ENCODE measurements around the gene PCDH15.

PCDH15 gene

DNA sequence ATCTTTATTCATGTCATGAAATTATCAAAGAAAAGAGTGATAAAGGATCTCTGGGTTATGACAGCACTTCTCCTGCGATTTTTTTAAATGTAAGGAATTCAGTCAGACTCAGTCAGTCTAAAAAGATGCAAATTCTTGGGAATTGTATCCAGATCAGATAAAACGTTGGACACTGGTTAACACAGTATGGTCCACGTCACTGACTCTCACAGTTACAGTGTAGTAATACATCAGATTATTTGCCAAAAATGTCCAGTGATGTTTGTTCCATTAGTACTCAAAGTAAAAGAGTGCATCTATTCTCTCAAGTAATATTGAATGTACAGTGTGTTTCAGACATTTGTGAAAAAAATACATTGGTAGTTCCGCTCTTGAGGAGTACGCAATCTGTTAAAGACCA is 224.5 kb downstream of the PCDH15 start:
- ChIA-PET CTCF (interaction anchor here (0.6 kb wide), 1 partner anchor 9 kb away, joined by 3 read pairs; no protein-coding TSS in a partner anchor), POLR2A (no interaction called here)
- DNase-seq (ENCODE audit: extremely low spot score), result no peak
- TF ChIP-seq ZNF384 (IDR thresholded peaks at IDR 0.05) (no peak), FOXM1 (IDR thresholded peaks at IDR 0.05; ENCODE audit: borderline replicate concordance) (no peak), L3MBTL2 (conservative IDR thresholded peaks at IDR 0.05) (no peak), ELF4 (IDR thresholded peaks at IDR 0.05) (no peak), PKNOX1 (IDR thresholded peaks at IDR 0.05) (no peak), SP1 (IDR thresholded peaks at IDR 0.05) (no peak), FOXA1 (IDR thresholded peaks at IDR 0.05) (no peak), ARNT (IDR thresholded peaks at IDR 0.05) (no peak), LEF1 (IDR thresholded peaks at IDR 0.05; ENCODE audit: borderline replicate concordance) (no peak), BHLHE40 (IDR thresholded peaks at IDR 0.05; ENCODE audit: borderline replicate concordance) (no peak), NFRKB (IDR thresholded peaks at IDR 0.05) (no peak), TARDBP (IDR thresholded peaks at IDR 0.05) (no peak), FOXK2 (IDR thresholded peaks at IDR 0.05) (no peak)

DNA sequence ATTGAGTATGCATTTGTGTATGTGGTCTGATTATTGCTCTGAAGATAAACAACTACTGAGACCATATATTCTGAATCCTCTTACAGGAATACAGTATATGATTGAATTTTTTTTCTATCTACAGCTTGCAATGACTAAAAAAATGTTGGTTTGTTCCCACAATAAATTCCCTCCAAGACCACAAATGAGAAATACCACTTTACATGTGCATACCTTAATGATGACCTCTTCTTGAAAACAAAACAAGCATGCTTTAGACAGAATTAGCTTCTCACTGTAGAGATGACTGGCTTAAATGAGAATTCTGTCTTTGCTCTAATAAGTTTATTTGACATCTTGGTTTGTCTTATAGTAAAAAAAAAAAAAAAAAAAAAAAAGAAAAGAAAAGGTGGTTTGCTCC is 241.5 kb downstream of the PCDH15 start:
- ChIA-PET CTCF (no interaction called here), POLR2A (no interaction called here)
- DNase-seq (ENCODE audit: extremely low spot score), result no peak
- TF ChIP-seq SP1 (IDR thresholded peaks at IDR 0.05) (no peak), ZNF384 (IDR thresholded peaks at IDR 0.05) (no peak), TARDBP (IDR thresholded peaks at IDR 0.05) (no peak), L3MBTL2 (conservative IDR thresholded peaks at IDR 0.05) (no peak), NFRKB (IDR thresholded peaks at IDR 0.05) (no peak), SUZ12 (IDR thresholded peaks at IDR 0.05) (no peak), ELF4 (IDR thresholded peaks at IDR 0.05) (no peak), LEF1 (IDR thresholded peaks at IDR 0.05; ENCODE audit: borderline replicate concordance) (no peak), BHLHE40 (IDR thresholded peaks at IDR 0.05; ENCODE audit: borderline replicate concordance) (no peak), FOXK2 (IDR thresholded peaks at IDR 0.05) (no peak), PKNOX1 (IDR thresholded peaks at IDR 0.05) (no peak), CTBP1 (IDR thresholded peaks at IDR 0.05; ENCODE audit: borderline replicate concordance) (no peak), ARNT (IDR thresholded peaks at IDR 0.05) (no peak), HDGF (IDR thresholded peaks at IDR 0.05; ENCODE audit: borderline replicate concordance) (no peak), FOXA1 (IDR thresholded peaks at IDR 0.05) (no peak), FOXM1 (IDR thresholded peaks at IDR 0.05; ENCODE audit: borderline replicate concordance) (no peak)

GRCh38 chr10:54554028-54554427 is 247.0 kb downstream of the PCDH15 start:
- TF ChIP-seq ZNF384 (IDR thresholded peaks at IDR 0.05) (no peak), ELF4 (IDR thresholded peaks at IDR 0.05) (no peak), SUZ12 (IDR thresholded peaks at IDR 0.05) (no peak), HDGF (IDR thresholded peaks at IDR 0.05; ENCODE audit: borderline replicate concordance) (no peak), NFRKB (IDR thresholded peaks at IDR 0.05) (no peak), TARDBP (IDR thresholded peaks at IDR 0.05) (no peak)
- ChIA-PET CTCF (no interaction called here), POLR2A (no interaction called here)
- no peak for DNase-seq (ENCODE audit: extremely low spot score)

- no peak for DNase-seq (ENCODE audit: extremely low spot score)
- no peak for TF ChIP-seq PKNOX1 (IDR thresholded peaks at IDR 0.05)
- POLR2A ChIA-PET, result no interaction called here
- CTCF ChIA-PET, result no interaction called here
Measured at GRCh38 chr10:54550016-54550415, 251.0 kb downstream of the PCDH15 start.

- ChIA-PET POLR2A (no interaction called here), CTCF (no interaction called here)
- no peak for DNase-seq (ENCODE audit: extremely low spot score)
- TF ChIP-seq ELF4 (IDR thresholded peaks at IDR 0.05) (no peak), BHLHE40 (IDR thresholded peaks at IDR 0.05; ENCODE audit: borderline replicate concordance) (no peak), L3MBTL2 (conservative IDR thresholded peaks at IDR 0.05) (no peak), CTBP1 (IDR thresholded peaks at IDR 0.05; ENCODE audit: borderline replicate concordance) (no peak), HDGF (IDR thresholded peaks at IDR 0.05; ENCODE audit: borderline replicate concordance) (no peak), ZNF384 (IDR thresholded peaks at IDR 0.05) (no peak), NFRKB (IDR thresholded peaks at IDR 0.05) (no peak), TARDBP (IDR thresholded peaks at IDR 0.05) (no peak), FOXK2 (IDR thresholded peaks at IDR 0.05) (no peak), ARNT (IDR thresholded peaks at IDR 0.05) (no peak), LEF1 (IDR thresholded peaks at IDR 0.05; ENCODE audit: borderline replicate concordance) (no peak), PKNOX1 (IDR thresholded peaks at IDR 0.05) (no peak), FOXA1 (IDR thresholded peaks at IDR 0.05) (no peak), FOXM1 (IDR thresholded peaks at IDR 0.05; ENCODE audit: borderline replicate concordance) (no peak), SP1 (IDR thresholded peaks at IDR 0.05) (no peak), SUZ12 (IDR thresholded peaks at IDR 0.05) (no peak)
Measured at GRCh38 chr10:54531296-54531695, 269.7 kb downstream of the PCDH15 start.

DNA sequence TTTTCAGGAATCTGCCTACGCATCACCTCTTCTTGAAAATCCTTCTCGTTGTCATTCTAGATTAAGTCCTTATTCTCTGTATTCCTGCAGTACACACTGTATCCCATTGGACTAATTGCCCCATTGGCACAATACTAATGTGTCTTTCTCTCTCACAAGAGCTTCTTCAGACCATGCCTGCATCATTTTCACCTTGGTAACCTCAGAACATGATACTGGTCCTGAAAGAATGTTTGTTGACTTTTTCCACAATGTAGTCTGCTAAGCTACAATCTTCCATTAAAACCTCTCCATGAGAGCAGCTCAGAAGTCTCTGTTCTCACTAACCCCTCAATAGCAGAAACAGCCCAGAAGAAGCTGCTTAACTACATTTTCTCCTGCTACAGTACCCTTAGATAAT is 270.7 kb downstream of the PCDH15 start:
- ChIA-PET CTCF (no interaction called here), POLR2A (no interaction called here)
- no peak for DNase-seq (ENCODE audit: extremely low spot score)
- no peak for TF ChIP-seq ZNF384 (IDR thresholded peaks at IDR 0.05)
- no peak for TF ChIP-seq FOXK2 (IDR thresholded peaks at IDR 0.05)
- TF ChIP-seq TARDBP (IDR thresholded peaks at IDR 0.05), result no peak
- no peak for TF ChIP-seq LEF1 (IDR thresholded peaks at IDR 0.05; ENCODE audit: borderline replicate concordance)
- TF ChIP-seq ELF4 (IDR thresholded peaks at IDR 0.05), result no peak
- TF ChIP-seq FOXA1 (IDR thresholded peaks at IDR 0.05), result no peak
- no peak for TF ChIP-seq BHLHE40 (IDR thresholded peaks at IDR 0.05; ENCODE audit: borderline replicate concordance)
- TF ChIP-seq L3MBTL2 (conservative IDR thresholded peaks at IDR 0.05), result no peak
- no peak for TF ChIP-seq FOXM1 (IDR thresholded peaks at IDR 0.05; ENCODE audit: borderline replicate concordance)
- TF ChIP-seq NFRKB (IDR thresholded peaks at IDR 0.05), result no peak
- TF ChIP-seq SP1 (IDR thresholded peaks at IDR 0.05), result no peak
- TF ChIP-seq ARNT (IDR thresholded peaks at IDR 0.05), result no peak
- TF ChIP-seq CTBP1 (IDR thresholded peaks at IDR 0.05; ENCODE audit: borderline replicate concordance), result no peak
- TF ChIP-seq HDGF (IDR thresholded peaks at IDR 0.05; ENCODE audit: borderline replicate concordance), result no peak
- TF ChIP-seq SUZ12 (IDR thresholded peaks at IDR 0.05), result no peak
- no peak for TF ChIP-seq PKNOX1 (IDR thresholded peaks at IDR 0.05)

Measured in HEK293T (cell line).